ENCODE measurements around the gene XPO6.

DNA sequence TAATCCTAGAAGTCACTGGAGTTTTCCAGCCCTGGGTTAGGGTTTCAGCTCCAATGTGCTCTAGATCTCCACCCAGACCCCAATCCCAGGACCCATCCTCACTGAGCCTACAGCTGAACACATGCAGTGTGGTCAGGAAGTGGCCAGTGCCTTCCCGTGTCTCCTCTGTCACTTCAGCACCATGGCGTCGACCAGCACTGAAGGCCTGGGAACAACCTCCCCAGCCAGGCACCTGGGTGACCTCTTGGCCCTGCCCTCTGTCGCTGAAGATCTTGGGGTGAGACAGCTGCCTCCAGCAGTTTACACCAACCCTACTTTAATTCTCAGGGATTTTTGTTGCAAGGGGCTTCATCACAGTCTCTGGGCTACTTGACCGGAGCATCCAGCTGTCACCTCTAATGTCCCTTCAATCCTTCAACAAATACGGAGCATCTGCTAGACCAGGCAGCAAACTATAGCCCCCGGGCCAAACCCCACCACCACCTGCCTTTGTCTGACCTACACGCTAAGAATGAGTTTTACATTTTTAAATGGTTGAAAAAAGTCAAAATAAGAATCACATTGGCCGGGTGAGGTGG lies 130.3 kb downstream of the XPO6 start:
- no peak for TF ChIP-seq RBAK (tag by site-specific recombination; IDR thresholded peaks at IDR 0.05)
- TF ChIP-seq ZNF510 (tag by site-specific recombination; IDR thresholded peaks at IDR 0.05; ENCODE audit: insufficient replicate concordance), result no peak
- no peak for TF ChIP-seq FEZF1 (tag by site-specific recombination; IDR thresholded peaks at IDR 0.05)
- TF ChIP-seq ZNF302 (tag by site-specific recombination; IDR thresholded peaks at IDR 0.05; ENCODE audit: low read depth), result no peak
- TF ChIP-seq, protein P1, sequence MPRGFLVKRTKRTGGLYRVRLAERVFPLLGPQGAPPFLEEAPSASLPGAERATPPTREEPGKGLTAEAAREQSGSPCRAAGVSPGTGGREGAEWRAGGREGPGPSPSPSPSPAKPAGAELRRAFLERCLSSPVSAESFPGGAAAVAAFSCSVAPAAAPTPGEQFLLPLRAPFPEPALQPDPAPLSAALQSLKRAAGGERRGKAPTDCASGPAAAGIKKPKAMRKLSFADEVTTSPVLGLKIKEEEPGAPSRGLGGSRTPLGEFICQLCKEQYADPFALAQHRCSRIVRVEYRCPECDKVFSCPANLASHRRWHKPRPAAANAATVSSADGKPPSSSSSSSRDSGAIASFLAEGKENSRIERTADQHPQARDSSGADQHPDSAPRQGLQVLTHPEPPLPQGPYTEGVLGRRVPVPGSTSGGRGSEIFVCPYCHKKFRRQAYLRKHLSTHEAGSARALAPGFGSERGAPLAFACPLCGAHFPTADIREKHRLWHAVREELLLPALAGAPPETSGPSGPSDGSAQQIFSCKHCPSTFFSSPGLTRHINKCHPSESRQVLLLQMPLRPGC (tag by site-specific recombination; IDR thresholded peaks at IDR 0.05), result no peak
- no peak for TF ChIP-seq ZNF366 (tag by site-specific recombination; conservative IDR thresholded peaks at IDR 0.05)
- TF ChIP-seq, protein P2, sequence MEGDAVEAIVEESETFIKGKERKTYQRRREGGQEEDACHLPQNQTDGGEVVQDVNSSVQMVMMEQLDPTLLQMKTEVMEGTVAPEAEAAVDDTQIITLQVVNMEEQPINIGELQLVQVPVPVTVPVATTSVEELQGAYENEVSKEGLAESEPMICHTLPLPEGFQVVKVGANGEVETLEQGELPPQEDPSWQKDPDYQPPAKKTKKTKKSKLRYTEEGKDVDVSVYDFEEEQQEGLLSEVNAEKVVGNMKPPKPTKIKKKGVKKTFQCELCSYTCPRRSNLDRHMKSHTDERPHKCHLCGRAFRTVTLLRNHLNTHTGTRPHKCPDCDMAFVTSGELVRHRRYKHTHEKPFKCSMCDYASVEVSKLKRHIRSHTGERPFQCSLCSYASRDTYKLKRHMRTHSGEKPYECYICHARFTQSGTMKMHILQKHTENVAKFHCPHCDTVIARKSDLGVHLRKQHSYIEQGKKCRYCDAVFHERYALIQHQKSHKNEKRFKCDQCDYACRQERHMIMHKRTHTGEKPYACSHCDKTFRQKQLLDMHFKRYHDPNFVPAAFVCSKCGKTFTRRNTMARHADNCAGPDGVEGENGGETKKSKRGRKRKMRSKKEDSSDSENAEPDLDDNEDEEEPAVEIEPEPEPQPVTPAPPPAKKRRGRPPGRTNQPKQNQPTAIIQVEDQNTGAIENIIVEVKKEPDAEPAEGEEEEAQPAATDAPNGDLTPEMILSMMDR (tag by site-specific recombination; IDR thresholded peaks at IDR 0.05), result no peak
- TF ChIP-seq, protein P3, sequence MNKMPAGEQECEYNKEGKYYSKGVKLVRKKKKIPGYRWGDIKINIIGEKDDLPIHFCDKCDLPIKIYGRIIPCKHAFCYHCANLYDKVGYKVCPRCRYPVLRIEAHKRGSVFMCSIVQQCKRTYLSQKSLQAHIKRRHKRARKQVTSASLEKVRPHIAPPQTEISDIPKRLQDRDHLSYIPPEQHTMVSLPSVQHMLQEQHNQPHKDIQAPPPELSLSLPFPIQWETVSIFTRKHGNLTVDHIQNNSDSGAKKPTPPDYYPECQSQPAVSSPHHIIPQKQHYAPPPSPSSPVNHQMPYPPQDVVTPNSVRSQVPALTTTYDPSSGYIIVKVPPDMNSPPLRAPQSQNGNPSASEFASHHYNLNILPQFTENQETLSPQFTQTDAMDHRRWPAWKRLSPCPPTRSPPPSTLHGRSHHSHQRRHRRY (tag by site-specific recombination; IDR thresholded peaks at IDR 0.05), result no peak
- no peak for TF ChIP-seq ZNF473 (tag by site-specific recombination; IDR thresholded peaks at IDR 0.05)
- TF ChIP-seq, protein P4, sequence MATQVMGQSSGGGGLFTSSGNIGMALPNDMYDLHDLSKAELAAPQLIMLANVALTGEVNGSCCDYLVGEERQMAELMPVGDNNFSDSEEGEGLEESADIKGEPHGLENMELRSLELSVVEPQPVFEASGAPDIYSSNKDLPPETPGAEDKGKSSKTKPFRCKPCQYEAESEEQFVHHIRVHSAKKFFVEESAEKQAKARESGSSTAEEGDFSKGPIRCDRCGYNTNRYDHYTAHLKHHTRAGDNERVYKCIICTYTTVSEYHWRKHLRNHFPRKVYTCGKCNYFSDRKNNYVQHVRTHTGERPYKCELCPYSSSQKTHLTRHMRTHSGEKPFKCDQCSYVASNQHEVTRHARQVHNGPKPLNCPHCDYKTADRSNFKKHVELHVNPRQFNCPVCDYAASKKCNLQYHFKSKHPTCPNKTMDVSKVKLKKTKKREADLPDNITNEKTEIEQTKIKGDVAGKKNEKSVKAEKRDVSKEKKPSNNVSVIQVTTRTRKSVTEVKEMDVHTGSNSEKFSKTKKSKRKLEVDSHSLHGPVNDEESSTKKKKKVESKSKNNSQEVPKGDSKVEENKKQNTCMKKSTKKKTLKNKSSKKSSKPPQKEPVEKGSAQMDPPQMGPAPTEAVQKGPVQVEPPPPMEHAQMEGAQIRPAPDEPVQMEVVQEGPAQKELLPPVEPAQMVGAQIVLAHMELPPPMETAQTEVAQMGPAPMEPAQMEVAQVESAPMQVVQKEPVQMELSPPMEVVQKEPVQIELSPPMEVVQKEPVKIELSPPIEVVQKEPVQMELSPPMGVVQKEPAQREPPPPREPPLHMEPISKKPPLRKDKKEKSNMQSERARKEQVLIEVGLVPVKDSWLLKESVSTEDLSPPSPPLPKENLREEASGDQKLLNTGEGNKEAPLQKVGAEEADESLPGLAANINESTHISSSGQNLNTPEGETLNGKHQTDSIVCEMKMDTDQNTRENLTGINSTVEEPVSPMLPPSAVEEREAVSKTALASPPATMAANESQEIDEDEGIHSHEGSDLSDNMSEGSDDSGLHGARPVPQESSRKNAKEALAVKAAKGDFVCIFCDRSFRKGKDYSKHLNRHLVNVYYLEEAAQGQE (tag by site-specific recombination; IDR thresholded peaks at IDR 0.05), result no peak
- no peak for TF ChIP-seq ZBTB7A (tag by site-specific recombination; IDR thresholded peaks at IDR 0.05; ENCODE audit: low read depth)
- no peak for TF ChIP-seq ZNF24 (tag by site-specific recombination; IDR thresholded peaks at IDR 0.05)
- TF ChIP-seq ZNF423 (tag by site-specific recombination; IDR thresholded peaks at IDR 0.05), result no peak
- TF ChIP-seq, protein P5, sequence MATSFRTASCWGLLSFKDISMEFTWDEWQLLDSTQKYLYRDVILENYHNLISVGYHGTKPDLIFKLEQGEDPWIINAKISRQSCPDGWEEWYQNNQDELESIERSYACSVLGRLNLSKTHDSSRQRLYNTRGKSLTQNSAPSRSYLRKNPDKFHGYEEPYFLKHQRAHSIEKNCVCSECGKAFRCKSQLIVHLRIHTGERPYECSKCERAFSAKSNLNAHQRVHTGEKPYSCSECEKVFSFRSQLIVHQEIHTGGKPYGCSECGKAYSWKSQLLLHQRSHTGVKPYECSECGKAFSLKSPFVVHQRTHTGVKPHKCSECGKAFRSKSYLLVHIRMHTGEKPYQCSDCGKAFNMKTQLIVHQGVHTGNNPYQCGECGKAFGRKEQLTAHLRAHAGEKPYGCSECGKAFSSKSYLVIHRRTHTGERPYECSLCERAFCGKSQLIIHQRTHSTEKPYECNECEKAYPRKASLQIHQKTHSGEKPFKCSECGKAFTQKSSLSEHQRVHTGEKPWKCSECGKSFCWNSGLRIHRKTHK (tag by site-specific recombination; IDR thresholded peaks at IDR 0.05), result no peak

Data from HEK293 (cell line).